Hippocampal formation (tissue), 2 donors: Measurements from ENCODE around the gene CHMP4A.

Source experiments
- DNase-seq, 2 donors: peaks; one replicate each; lab custom pipeline; 2025; lab: John Stamatoyannopoulos, UW

Gene CHMP4A

GRCh38 chr14:24178399-24179178, 34.7 kb downstream of the CHMP4A start:
- DNase-seq: no peak

GRCh38 chr14:24177891-24178290, 35.4 kb downstream of the CHMP4A start:
- no peak for DNase-seq

- no peak for DNase-seq
These were observed 36.1 kb downstream of the CHMP4A start for GRCh38 chr14:24177041-24177825.

GRCh38 chr14:24176599-24176998, 36.7 kb downstream of the CHMP4A start:
- no peak for DNase-seq

- DNase-seq: no peak
These were observed 40.4 kb downstream of the CHMP4A start for GRCh38 chr14:24172871-24173281.

GRCh38 chr14:24172261-24172860, 40.9 kb downstream of the CHMP4A start:
- peak in 1 of 2 donors; percentile 48 for DNase-seq

GRCh38 chr14:24171422-24172260, 41.6 kb downstream of the CHMP4A start, which contains the start of gene REC8:
TSS of gene REC8 (plus strand) at chr14:24172080. CDS start at chr14:24172553, 473 bp downstream.
- peak; percentile 90 to 92 for DNase-seq

- no peak for DNase-seq
These were observed 45.7 kb downstream of the CHMP4A start for GRCh38 chr14:24167469-24168114.

GRCh38 chr14:24165785-24166184, 47.5 kb downstream of the CHMP4A start:
- DNase-seq: no peak

- DNase-seq: no peak
These were observed 48.7 kb downstream of the CHMP4A start for GRCh38 chr14:24164518-24164991.

GRCh38 chr14:24162093-24162492, 51.2 kb downstream of the CHMP4A start:
- DNase-seq: no peak

- peak; percentile 93 to 94 for DNase-seq
These were observed 52.2 kb downstream of the CHMP4A start, which contains the start of gene IRF9 for GRCh38 chr14:24160850-24161804. TSS of gene IRF9 (plus strand) at chr14:24161265. CDS start at chr14:24162145, 880 bp downstream.

GRCh38 chr14:24160499-24160849, 52.8 kb downstream of the CHMP4A start:
- DNase-seq: no peak

GRCh38 chr14:24159777-24160498, 53.4 kb downstream of the CHMP4A start:
- DNase-seq: no peak
